Midbrain (tissue), 1 donor: ENCODE results near the gene CC2D1A.

Experiments
- DNase-seq: peaks from one replicate; lab custom pipeline; 2025; lab: John Stamatoyannopoulos, UW

The CC2D1A gene

GRCh38 chr19:13905634-13906520, at the start of gene CC2D1A, which contains the start of gene BRME1:
TSS of gene CC2D1A (plus strand) at chr19:13906201. CDS start at chr19:13906442, 241 bp downstream.
TSS of gene BRME1 (minus strand) at chr19:13906117. CDS start at chr19:13904892, 1,225 bp downstream.
- DNase-seq, result peak; percentile 90

- no peak for DNase-seq
Measured at GRCh38 chr19:13856497-13856896, 49.5 kb upstream of the CC2D1A start.

- no peak for DNase-seq
Measured at GRCh38 chr19:13859361-13859880, 46.6 kb upstream of the CC2D1A start.

- no peak for DNase-seq
Measured at GRCh38 chr19:13860679-13861391, 45.2 kb upstream of the CC2D1A start.

- no peak for DNase-seq
Measured at GRCh38 chr19:13861392-13861713, 44.6 kb upstream of the CC2D1A start.

GRCh38 chr19:13861714-13862531, 44.1 kb upstream of the CC2D1A start:
- peak; percentile 93 for DNase-seq

- no peak for DNase-seq
Measured at GRCh38 chr19:13864046-13864666, 41.8 kb upstream of the CC2D1A start.

- DNase-seq, result no peak
Measured at GRCh38 chr19:13864667-13865570, 41.1 kb upstream of the CC2D1A start.

GRCh38 chr19:13865571-13866462, 40.2 kb upstream of the CC2D1A start:
- peak; percentile 32 for DNase-seq

- peak; percentile 26 for DNase-seq
Measured at GRCh38 chr19:13866463-13867046, 39.4 kb upstream of the CC2D1A start.

GRCh38 chr19:13868663-13869062, 37.3 kb upstream of the CC2D1A start:
- DNase-seq, result no peak

GRCh38 chr19:13869281-13869680, 36.7 kb upstream of the CC2D1A start:
- no peak for DNase-seq

- DNase-seq, result no peak
Measured at GRCh38 chr19:13870873-13871272, 35.1 kb upstream of the CC2D1A start.

- DNase-seq, result no peak
Measured at GRCh38 chr19:13872339-13872694, 33.7 kb upstream of the CC2D1A start.

- no peak for DNase-seq
Measured at GRCh38 chr19:13872695-13873389, 33.2 kb upstream of the CC2D1A start.

GRCh38 chr19:13873834-13874515, 32.0 kb upstream of the CC2D1A start:
- no peak for DNase-seq

- DNase-seq, result no peak
Measured at GRCh38 chr19:13875824-13876223, 30.2 kb upstream of the CC2D1A start.

GRCh38 chr19:13876834-13877233, 29.2 kb upstream of the CC2D1A start, which contains the start of gene NANOS3:
TSS of gene NANOS3 (plus strand) at chr19:13877134. CDS start at chr19:13877249, 115 bp downstream.
- no peak for DNase-seq
